Glomerular visceral epithelial cell (primary cell): ENCODE data around the gene RNF17.
"Not testable (repeated sequence)": the region's sequence is repeated elsewhere in the genome, so short reads cannot be mapped to it uniquely, and the experiment has no call there.

Experiments
- DNase-seq: peaks from one replicate; pipeline ENCODE4 v3.0.0-alpha.2; 2016; ENCODE audit errors: extremely low spot score

Gene RNF17

GRCh38 chr13:24763596-24764275 lies at the start of gene RNF17:
RNF17 (plus strand) TSS chr13:24764169; CDS start chr13:24764204, 35 bp downstream.
- DNase-seq, result no peak

- DNase-seq, result no peak
Observed at GRCh38 chr13:24716011-24716410, 48.0 kb upstream of the RNF17 start.

GRCh38 chr13:24716446-24716845 lies 47.5 kb upstream of the RNF17 start:
- no peak for DNase-seq

GRCh38 chr13:24717217-24717616 lies 46.8 kb upstream of the RNF17 start:
- DNase-seq, result no peak

GRCh38 chr13:24718192-24718965 lies 45.6 kb upstream of the RNF17 start:
- no peak for DNase-seq

GRCh38 chr13:24719139-24719538 lies 44.8 kb upstream of the RNF17 start:
- DNase-seq, result no peak

- DNase-seq, result no peak
Observed at GRCh38 chr13:24723206-24723605, 40.8 kb upstream of the RNF17 start.

GRCh38 chr13:24724714-24725113 lies 39.3 kb upstream of the RNF17 start:
- no peak for DNase-seq

GRCh38 chr13:24725379-24725778 lies 38.6 kb upstream of the RNF17 start:
- DNase-seq, result no peak

GRCh38 chr13:24727731-24728601 lies 36.0 kb upstream of the RNF17 start:
- peak; percentile 72 for DNase-seq

GRCh38 chr13:24730873-24731567 lies 32.9 kb upstream of the RNF17 start:
- DNase-seq, result not testable (repeated sequence)

- DNase-seq, result no peak
Observed at GRCh38 chr13:24734950-24735349, 29.0 kb upstream of the RNF17 start.

- DNase-seq, result no peak
Observed at GRCh38 chr13:24737042-24737441, 26.9 kb upstream of the RNF17 start.

- DNase-seq, result no peak
Observed at GRCh38 chr13:24738366-24738847, 25.6 kb upstream of the RNF17 start.

- no peak for DNase-seq
Observed at GRCh38 chr13:24740014-24740890, 23.7 kb upstream of the RNF17 start.

GRCh38 chr13:24741016-24741662 lies 22.8 kb upstream of the RNF17 start:
- no peak for DNase-seq

- no peak for DNase-seq
Observed at GRCh38 chr13:24741791-24742190, 22.2 kb upstream of the RNF17 start.

- DNase-seq, result no peak
Observed at GRCh38 chr13:24742294-24742693, 21.7 kb upstream of the RNF17 start.

- DNase-seq, result no peak
Observed at GRCh38 chr13:24742977-24743376, 21.0 kb upstream of the RNF17 start.

- DNase-seq, result no peak
Observed at GRCh38 chr13:24744247-24744646, 19.7 kb upstream of the RNF17 start.
